Stimulated activated CD4-positive, alpha-beta T cell treated with anti-CD3 and anti-CD28 coated beads, Interleukin-15, amount 100 ng/mL, for 24 hours (primary cell): ENCODE results near the gene PATJ.
A peak's percentile ranks its signal among the peaks of the same experiment; 100 is the strongest.
"Not testable (repeated sequence)": the region's sequence is repeated elsewhere in the genome, so short reads cannot be mapped to it uniquely, and the experiment has no call there.

Source experiments
- DNase-seq: peaks from one replicate; pipeline ENCODE4 v3.0.0-alpha.2; 2020

The PATJ gene

DNA sequence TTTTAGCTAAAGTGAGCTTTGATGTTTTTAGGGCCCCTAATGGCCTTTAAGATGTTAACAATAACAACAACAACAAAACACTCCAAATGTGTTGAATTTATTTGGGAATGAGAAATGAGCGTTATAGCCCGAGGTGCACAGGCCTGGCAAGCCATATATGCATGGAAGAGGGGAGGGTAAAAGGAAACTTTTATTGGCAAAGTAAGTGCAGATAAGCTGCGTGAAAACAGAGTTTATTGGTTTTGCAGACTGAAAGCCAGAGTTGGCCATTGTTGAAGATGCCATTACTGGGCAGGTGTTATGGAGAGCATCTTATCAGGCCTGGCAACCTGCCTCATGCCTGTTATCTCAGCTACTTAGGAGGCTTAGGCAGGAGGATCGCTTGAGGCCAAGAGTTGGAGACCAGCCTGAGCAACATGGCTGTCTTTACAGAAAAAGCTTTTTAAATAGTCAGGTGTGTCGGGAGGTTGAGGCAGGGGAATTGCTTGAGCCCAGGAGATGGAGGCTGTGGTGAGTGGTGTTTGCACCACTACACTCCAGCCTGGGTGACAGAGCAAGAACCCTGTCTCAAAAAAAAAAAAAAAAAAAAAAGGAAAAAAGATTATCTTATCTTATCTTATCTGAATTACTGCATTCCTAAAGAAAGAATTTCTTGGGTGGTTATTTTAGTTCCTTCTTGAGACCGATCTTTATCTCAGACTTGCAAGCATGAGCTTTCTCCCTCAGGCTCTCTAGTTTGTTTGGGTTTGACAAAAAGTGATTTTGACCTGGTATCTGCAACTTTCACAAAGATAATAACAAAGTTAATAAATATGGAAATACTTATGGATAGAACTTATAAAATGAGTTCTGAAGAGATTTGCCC is 1.7 kb downstream of the PATJ start:
- DNase-seq: no peak

DNA sequence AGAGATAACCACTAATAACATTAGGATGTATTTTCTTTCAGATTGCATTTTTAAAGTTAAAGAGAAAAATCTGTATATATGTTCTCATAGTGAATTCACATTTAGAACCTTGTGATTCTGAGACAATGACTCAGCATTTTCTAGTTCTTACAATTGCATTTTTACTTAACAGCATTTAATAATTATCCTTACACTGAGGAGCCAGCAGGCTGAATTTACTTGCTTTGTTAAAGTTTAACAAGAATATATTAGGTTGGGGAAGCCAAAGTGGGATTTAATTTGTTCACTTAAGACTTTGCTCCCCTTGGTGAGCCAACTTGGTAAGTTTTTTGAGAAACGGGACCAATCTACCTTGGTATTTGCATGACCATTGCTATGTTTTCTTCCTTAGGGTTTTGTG is 4.5 kb downstream of the PATJ start:
- no peak for DNase-seq

DNA sequence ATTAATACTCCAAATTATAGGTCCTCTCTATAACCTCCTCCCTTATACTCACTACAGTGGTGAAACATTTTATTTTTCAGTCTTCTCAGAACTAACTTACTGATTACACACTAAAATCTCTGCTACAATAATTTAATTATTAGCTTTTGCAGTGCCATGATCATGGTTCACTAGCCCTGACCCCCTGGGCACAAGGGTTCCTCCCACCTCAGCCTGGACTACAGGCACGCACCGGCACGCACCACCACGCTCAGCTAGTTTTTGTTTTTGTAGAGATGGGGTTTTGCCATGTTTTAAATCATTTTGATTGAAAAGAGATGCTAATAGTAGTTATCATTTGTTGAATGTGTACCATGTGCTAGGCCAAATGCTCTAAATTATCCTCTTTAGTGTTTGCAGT is 6.3 kb downstream of the PATJ start:
- no peak for DNase-seq

DNA sequence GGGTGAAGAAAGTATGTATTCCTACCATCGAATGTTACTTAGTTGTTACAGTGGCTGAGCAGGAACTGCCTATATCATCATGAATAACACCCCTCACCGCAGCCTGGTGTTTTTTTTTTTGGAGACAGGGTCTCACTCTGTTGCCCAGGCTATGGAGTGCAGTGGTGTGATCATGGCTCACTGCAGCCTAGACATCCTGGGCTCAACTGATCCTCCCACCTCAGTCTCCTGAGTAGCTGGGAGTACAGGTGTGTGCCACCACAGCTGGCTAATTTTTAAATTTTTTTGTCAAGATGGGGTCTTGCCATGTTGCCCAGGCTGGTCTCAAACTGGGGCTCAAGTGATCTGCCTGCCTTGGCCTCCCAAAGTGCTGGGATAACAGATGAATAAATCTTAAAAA is 7.3 kb downstream of the PATJ start:
- DNase-seq: no peak

DNA sequence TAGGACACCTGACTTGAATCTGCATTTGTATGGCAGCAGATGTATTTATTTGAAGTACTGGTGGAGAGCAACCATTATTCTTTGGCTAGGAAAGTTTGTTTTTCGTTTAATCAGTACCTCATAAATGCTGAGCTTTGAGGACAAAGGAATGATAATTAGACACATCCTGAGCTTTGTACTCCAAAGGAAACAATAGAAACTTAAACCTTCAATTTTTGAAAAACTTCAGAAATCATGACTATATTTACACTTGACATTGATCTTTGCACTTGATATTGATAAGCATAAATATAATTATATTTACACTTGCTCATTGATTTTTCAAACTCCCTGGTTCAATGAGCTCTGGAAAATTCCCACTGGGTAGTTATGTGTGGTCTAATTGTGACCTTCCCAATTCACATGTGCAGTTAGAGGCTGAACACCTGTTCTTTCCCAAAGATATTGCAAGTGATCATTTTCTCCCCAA is 10.7 kb downstream of the PATJ start:
- no peak for DNase-seq

DNA sequence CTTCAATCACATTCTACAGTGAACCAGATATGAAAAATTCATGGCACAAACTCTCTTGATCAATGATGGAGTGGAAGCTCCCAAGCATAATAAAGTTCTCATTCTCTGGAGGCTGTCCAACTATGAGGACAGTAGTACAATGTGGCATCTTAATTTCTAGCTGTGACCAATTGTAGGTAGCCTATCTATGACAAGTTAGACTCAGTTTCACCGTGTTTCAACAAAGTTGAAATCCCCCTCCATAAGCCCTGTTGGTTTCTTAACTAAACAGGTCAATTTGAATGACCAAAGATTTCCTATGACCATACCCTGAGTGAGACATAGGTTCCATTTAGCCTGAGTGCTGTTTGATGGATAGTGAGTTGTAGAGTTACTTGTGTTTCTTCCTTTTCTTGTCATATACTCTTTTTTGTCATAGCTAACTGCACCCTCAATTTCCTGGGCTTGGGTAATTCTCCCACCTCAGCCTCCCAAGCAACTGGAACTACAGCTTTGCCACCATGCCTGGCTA is 11.8 kb downstream of the PATJ start:
- no peak for DNase-seq

DNA sequence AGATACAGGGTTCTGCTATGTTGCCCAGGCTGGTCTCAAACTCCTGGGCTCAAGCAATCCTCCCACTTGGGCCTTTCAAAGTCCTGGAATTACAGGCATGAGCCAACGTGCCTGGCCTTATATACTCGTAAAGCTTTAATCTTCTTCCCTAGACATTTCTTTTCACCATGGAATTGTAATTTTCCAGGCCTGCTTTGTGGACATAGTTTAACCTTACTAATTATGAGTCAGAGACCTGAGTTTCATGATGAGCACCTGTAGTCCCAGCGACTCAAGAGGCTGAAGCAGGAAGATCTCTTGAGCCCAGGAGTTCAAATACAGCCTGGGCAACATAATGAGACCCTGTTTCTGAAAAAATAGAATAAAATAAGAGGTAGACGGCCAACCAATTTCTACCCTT is 12.3 kb downstream of the PATJ start:
- no peak for DNase-seq

DNA sequence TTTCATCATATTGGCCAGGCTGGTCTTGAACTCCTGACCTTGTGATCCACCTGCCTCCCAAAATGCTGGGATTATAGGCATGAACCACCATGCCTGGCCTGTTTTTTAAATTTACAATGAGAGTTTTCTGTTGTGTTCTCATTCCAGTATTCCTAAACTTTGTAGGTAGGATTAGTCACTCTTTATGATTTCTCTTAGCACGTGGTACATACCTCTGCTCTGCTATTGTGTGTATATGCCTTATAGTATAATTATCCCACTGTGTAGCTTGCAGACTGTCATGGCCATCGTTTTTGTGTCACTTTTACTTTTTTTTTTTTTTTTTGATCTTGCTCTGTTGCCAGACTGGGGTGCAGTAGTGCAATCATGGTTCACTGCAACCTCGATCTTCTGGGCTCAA is 14.5 kb downstream of the PATJ start:
- no peak for DNase-seq

DNA sequence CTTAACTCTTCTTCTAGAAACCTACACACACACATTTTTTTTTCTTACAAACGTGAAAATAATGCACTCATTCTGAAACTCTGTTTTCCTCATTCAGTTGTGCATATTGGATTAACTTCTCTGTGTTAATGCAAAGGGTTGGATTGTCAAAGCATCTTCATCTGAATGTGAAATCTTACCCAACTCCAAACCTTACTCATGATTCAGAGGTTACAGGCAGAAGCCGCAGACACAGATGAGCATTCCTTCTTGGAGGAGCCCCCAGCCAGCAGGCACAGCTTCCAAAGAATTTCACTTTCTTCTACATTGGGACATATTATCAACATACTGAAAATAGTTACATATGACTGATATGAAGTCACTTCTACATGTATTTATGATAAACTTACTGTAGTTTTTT is 15.7 kb downstream of the PATJ start:
- no peak for DNase-seq

DNA sequence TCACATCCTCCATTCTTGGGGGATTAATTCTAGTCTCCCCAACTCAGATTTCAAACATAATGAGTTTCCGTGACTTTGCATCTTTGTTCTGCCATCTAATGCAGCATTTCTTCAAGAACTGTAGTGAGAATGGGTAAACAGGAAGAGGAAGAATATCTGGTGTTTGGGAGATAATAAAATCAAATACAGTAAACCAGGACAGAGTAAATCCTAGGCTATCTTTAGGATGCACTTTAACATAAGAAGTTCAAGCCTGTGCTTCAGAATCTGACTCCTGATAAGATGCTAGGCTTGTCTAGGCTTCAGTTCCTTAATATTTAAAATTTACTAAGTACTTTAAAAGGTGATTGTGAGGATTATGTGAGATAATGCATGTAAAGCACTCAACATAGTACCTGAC is 27.9 kb downstream of the PATJ start:
- no peak for DNase-seq

DNA sequence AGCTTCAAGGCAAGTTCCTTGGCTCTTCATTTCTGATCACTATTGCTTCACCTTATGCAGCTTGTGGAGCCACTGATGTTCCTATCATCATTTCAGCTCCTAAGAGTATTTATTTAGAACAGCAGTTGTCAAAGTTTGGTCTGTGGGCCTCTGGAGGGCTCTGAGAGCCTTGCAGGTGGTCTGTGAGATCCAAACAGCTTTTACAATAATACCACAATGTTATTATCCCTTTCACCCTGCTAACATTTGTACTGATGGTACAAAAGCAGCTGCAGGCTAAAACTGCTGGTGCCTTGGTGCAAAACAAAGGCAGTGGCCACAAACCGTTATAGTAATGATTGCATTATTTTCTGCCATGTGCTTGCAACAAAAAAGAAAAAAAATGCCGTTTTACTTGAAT is 33.8 kb downstream of the PATJ start:
- DNase-seq: no peak

DNA sequence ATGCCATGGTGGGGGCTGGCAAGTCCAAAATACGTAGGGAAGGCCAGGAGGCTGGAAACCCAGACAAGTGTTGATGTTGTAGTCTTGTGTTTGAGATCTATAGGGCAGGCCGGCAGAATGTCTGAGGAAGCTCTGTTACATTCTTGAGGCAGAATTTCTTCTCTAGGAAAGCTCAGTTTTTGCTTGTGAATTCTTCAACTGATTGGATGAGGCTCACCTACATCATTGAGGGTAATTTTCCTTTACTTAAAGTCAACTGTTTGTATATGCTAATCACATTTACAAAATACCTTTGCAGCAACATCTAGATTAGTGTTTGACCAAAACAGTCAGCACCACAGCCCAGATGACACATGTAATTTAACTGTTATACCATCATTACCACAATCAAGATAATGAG is 37.0 kb downstream of the PATJ start:
- DNase-seq: no peak

DNA sequence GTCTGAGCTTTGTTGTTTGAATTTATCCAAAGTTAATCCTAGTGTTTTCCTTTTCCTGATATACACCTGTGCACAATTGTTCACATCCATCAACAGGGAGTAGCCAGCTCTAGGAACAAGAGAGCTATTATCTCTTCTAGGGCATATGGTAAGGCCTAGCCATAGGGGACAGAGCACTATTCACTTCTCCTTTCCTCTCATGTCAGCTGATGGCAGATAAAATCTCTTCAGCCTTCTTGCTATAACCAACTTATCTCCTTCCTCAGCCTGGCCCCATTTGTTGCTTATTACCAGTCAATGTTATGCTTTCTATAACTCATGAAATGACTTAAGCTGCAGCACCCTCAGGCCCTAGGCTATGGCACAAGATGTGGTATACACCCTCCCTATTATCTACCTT is 38.9 kb downstream of the PATJ start:
- no peak for DNase-seq

DNA sequence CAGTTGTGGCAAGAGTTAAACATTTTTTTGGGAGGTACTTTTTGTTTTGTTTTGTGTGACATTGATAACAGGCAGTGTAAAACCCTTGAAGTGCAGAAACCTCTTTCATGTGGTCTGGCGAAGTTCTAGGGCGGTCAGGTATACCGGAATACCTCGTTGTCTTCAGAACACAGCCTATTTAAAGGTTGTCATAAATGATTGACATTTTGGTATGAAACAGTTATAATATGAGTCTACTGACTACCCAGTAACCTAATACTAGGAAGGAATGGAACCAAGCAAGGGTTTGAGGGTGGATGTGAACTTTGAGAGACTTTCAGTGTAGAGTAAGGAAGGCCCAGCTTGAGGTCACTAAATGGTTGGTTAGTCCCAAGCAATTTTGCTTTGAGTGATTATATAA is 40.5 kb downstream of the PATJ start:
- DNase-seq: peak; percentile 55

DNA sequence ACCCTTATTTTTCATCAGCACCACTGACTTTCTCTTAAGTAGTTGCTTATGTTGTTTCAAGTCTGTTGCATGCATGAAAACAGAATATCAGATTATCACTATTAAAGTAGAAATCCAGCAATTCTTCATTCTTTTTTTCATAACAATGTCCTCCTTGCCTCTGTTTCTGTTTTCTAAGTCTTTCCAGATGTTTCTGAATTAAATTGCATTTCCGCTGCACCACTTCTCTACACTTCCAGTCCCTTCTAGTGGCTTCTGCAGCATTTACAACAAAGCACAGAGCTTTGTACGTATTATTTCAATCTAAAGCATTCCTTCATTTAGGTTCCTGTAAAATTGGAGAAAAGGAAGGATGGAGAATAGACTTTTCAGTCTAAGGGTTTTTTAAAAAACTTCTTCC is 42.4 kb downstream of the PATJ start:
- no peak for DNase-seq

DNA sequence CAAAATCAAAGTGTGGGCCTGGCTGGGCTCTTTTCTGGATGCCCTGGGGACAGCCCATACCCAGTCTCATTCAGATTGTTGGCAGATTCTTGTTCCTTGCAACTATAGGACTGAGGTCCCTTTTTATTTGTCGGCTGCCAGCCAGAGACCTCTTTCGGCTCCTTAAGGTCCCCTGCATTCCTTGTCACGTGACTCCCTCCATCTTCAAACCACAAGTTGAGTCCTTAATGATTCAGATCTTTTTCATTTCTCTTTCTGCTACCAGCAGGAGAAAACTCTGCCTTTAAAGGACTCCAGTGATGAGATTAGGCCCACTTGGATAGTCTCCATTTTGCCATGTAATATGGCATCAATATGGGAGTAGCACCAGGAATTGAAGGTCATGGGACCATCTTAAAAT is 48.6 kb downstream of the PATJ start:
- no peak for DNase-seq

DNA sequence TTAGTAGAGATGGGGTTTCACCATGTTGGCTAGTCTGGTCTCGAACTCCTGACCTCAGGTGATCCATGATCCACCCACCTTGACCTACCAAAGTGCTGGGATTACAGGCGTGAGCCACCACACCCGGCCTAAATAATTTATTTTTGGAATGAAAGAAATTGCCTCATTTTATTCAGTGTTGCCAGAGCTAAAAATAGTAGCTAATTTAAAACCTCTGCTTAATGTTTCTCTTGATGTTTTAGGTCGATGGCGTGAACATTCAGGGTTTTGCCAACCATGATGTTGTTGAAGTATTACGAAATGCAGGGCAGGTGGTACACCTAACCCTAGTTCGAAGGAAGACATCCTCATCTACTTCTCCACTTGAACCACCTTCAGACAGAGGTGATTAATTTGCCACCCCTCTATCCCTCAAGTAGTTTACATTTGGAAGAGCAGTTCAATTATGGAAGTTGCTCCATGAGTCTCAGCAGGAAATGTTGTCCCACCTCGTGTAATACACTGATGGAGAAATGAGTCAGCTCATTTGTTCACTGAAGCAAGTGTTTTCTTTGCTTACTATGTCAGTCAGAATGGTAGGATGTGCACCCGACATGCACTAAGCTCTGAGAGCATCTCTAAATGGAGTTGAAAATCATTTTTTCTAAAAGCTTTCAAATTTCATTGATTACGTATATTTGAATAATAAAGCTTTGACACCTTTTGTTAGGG is 54.9 kb downstream of the PATJ start:
- no peak for DNase-seq

DNA sequence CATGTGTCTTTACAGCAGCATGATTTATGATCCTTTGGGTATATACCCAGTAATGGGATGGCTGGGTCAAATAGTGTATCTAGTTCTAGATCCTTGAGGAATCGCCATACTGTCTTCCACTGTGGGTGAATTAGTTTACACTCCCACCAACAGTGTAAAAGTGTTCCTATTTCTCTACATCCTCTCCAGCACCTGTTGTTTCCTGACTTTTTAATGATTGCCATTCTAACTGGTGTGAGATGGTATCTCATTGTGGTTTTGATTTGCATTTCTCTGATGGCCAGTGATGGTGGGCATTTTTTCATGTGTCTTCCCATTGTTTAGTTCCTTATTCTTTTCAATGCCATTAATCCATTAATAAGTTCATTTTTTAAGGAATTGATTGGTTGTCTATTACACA is 58.8 kb downstream of the PATJ start:
- not testable (repeated sequence) for DNase-seq

DNA sequence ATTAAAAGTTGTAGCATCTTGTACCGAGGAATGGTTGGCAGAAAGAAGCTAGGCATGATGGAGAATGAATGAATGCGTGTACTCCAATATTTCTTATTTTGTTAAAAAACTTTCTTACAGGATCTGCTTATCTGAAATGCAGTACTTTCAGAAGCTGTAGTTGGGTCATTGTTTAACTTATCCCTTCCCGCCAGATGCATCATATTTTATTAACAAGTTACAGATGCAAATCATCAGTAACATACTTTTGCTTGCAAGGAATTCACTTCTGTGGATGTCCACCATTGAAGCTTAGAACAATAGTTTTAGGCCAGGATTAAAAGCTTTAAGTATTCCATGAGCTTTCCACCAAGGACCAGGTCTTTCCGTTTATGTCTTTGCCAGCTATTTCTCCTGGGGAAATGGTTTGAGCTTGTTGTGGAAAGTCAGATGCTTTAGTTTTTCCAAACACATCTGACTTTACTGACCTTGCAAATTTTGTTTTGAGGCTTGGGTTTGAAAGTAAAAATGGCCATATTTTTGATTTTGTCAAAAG is 65.4 kb downstream of the PATJ start:
- DNase-seq: no peak

DNA sequence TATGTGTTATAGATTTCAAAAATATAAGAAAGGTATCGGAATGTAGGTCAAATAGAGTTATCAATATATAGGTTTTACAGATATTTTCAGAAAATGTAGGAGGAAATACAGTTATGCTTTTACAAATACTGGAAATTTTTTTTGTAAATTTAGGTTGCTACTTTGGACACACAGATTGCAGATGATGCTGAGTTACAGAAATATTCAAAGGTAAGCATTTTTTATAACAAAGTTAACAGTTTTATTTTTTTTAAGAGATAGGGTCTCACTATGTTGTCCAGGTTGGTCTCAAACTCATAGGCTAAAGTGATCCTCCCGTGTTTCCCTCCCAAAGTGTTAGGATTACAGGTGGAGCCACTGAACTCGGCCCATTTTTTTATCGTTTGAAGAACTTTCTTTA is 66.0 kb downstream of the PATJ start:
- DNase-seq: no peak

DNA sequence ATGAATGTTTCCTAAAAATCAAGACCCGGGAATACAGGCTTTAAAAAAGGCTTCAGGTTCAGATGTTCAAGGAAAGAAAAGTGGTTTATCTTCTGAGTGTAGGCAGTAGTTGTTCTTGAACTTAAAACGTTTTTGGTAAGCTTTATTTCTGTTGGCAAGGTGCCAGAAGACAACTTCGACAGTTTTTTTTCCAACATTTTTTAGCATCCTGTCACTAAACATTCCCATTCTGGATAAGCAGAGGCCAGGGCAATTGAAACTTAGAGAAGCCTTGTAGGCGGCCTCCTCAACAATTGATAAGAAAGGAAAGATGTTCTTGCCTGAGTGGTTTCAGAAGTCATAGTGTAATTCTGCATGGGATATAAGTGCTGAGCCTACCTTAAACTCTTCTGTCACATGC is 66.7 kb downstream of the PATJ start:
- DNase-seq: no peak

DNA sequence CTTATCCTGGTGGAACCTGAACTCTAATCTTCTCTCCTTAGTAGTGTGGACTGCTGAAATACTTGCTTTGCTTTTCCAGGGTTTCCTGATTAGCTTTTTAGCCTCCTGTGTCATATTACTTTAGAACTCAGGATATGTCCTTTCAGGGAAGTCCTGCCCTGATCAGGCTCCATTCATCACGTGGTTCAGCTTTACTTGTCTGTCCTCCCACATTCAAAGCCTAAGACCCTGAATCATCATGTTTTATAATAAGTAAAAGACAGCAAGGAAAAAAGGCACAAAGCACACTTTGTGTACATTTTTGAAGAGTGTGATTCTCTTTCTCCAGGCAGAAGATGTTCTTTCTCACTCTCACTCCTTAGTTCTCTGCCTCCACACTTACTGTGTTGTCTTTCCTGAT is 70.6 kb downstream of the PATJ start:
- no peak for DNase-seq

DNA sequence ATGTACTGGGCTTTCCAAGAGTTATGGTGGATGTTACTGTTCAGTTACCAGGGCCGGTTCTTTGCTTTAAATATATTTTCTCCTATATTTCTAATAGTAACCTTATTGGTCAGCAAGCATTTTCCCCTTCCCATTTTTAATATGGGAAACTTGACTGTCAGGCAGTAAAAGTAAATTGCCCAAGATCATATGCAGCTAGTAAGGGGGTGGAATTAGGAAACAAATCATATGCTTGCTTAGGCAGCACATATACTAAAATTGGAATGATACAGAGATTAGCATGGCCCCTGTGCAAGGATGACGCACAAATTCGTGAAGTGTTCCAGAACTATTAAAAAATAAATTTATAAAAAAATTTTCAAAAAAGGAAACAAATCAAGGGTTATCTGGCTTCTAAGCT is 73.9 kb downstream of the PATJ start:
- DNase-seq: no peak

DNA sequence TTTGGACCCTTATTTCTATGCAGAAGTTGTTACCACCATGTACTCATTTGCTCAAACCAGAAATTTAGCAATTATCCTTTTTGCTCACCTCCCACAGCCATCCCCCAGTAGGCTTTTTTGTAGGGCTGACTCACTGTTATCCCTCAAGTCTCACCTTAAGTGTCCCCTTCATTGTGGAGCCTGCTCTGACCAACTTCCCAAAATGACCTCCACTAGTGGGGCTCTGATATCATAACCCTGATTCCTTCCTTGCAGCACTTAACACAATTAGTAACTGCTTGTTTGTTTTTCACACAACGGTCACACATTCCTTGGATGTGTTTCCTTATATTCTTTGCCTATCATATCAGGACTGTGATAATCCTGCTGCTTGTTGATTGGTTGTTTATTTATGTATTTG is 76.7 kb downstream of the PATJ start:
- DNase-seq: no peak
